DOHH2 (cell line): ENCODE measurements around the gene STIM2.
A peak's percentile ranks its signal among the peaks of the same experiment; 100 is the strongest.
"Not testable (repeated sequence)": the region's sequence is repeated elsewhere in the genome, so short reads cannot be mapped to it uniquely, and the experiment has no call there.

Source experiments
- H3F3A ChIP-seq: fragments of 200-600 bp; sonication (generic), shearing (Covaris generic); 2 replicates; pipeline ENCODE4 v1.6.0; 2016; ENCODE audit warnings: antibody characterized with exemption, mild to moderate bottlenecking; ENCODE audit not compliant: control insufficient read depth, insufficient read depth
- H3K27ac ChIP-seq: fragments of 200-600 bp; sonication (generic); 2 replicates; pipeline ENCODE4 v1.5.1; 2014; ENCODE audit warnings: low read depth, mild to moderate bottlenecking, low read length, moderate library complexity
- H3K27me3 ChIP-seq: fragments of 200-600 bp; sonication (generic); 2 replicates; pipeline ENCODE4 v1.6.1; 2014; ENCODE audit warnings: mild to moderate bottlenecking, low read length, mixed read lengths; ENCODE audit not compliant: control insufficient read depth
- H3K36me3 ChIP-seq: fragments of 200-600 bp; sonication (generic); 2 replicates; pipeline ENCODE4 v1.6.1; 2014; ENCODE audit warnings: mild to moderate bottlenecking, low read length, moderate library complexity, mixed read lengths; ENCODE audit not compliant: control insufficient read depth
- H3K4me1 ChIP-seq: fragments of 200-600 bp; sonication (generic); 2 replicates; pipeline ENCODE4 v1.6.1; 2014; ENCODE audit warnings: mild to moderate bottlenecking, low read length, mixed read lengths; ENCODE audit not compliant: control insufficient read depth
- H3K4me2 ChIP-seq: fragments of 200-600 bp; sonication (generic); 2 replicates; pipeline ENCODE4 v1.6.0; 2014; ENCODE audit warnings: mild to moderate bottlenecking, low read length, moderate library complexity
- H3K4me3 ChIP-seq: fragments of 200-600 bp; sonication (generic); 2 replicates; pipeline ENCODE4 v1.5.1; 2014; ENCODE audit warnings: mild to moderate bottlenecking, low read length, mixed read lengths
- H3K79me2 ChIP-seq: fragments of 200-600 bp; sonication (generic); 2 replicates; pipeline ENCODE4 v1.6.1; 2014; ENCODE audit warnings: mild to moderate bottlenecking, low read length, mixed read lengths; ENCODE audit not compliant: control insufficient read depth
- H3K9me2 ChIP-seq: fragments of 200-600 bp; sonication (generic); replicated peaks from 2 replicates; pipeline ENCODE4 v1.6.1; 2014; ENCODE audit warnings: mild to moderate bottlenecking, low read length, mixed read lengths; ENCODE audit not compliant: control insufficient read depth
- H3K9me3 ChIP-seq: fragments of 200-600 bp; sonication (generic); 2 replicates; pipeline ENCODE4 v1.6.1; 2014; ENCODE audit warnings: antibody characterized with exemption, low read length, mixed read lengths; ENCODE audit not compliant: control insufficient read depth, insufficient read depth
- H4K20me1 ChIP-seq: fragments of 200-600 bp; sonication (generic); 2 replicates; pipeline ENCODE4 v1.6.0; 2014; ENCODE audit warnings: low read depth, mild to moderate bottlenecking, antibody characterized with exemption, low read length, moderate library complexity; ENCODE audit not compliant: control insufficient read depth, insufficient read depth
- CTCF ChIP-seq: fragments of 200-600 bp; sonication (generic); IDR thresholded peaks from one replicate; pipeline ENCODE4 v1.5.1; 2014; ENCODE audit warnings: antibody characterized with exemption, mild to moderate bottlenecking, low read depth, low read length; ENCODE audit not compliant: poor library complexity, severe bottlenecking
- EZH2phosphoT487 ChIP-seq: fragments of 200-600 bp; sonication (generic); IDR thresholded peaks from 2 replicates; pipeline ENCODE4 v1.6.1; 2017; ENCODE audit warnings: borderline replicate concordance, mild to moderate bottlenecking, antibody characterized with exemption, low read length, moderate library complexity, mixed read lengths

STIM2 gene

GRCh38 chr4:26860157-26860921, at the start of gene STIM2:
Gene STIM2 (plus strand): TSS chr4:26860841.
- peaks cover 70% of the 10 kb centered on the region for H3K79me2 ChIP-seq

GRCh38 chr4:26811571-26811970, 49.1 kb upstream of the STIM2 start:
- peaks cover 27% of the 10 kb centered on the region for H3K4me1 ChIP-seq
- H3K36me3 ChIP-seq, H3F3A ChIP-seq, H3K27me3 ChIP-seq, H3K4me2 ChIP-seq, H3K9me3 ChIP-seq, H4K20me1 ChIP-seq, H3K4me3 ChIP-seq, H3K79me2 ChIP-seq, H3K27ac ChIP-seq, H3K9me2 ChIP-seq: not testable (repeated sequence)

More at GRCh38 chr4:26860157-26860921, at the start of gene STIM2:
- Histone ChIP-seq H3K27me3 (no peaks in the 10 kb centered on the region), H3K4me1 (peaks cover 54% of the 10 kb centered on the region), H3K27ac (peak within 1 kb of the TSS; percentile 85), H3F3A (peaks cover 24% of the 10 kb centered on the region), H4K20me1 (0 out of 2 replicates have a peak, but pooled peaks cover 7% of the 10 kb centered on the region), H3K4me3 (peak within 1 kb of the TSS; percentile 89), H3K4me2 (peak within 1 kb of the TSS; percentile 89), H3K9me3 (no peaks in the 10 kb centered on the region), H3K9me2 (no peaks in the 10 kb centered on the region), H3K36me3 (peaks cover 47% of the 10 kb centered on the region)
- TF ChIP-seq EZH2phosphoT487 (no peak), CTCF (peak; percentile 73)

- no peaks in the 10 kb centered on the region for H3K9me2 ChIP-seq
- no peak overlapping the region for H3K4me2 ChIP-seq
- no peak overlapping the region for H3K27ac ChIP-seq
- no peaks in the 10 kb centered on the region for H3K9me3 ChIP-seq
- H3K4me3 ChIP-seq = no peak overlapping the region
- peaks cover 21% of the 10 kb centered on the region for H3K4me1 ChIP-seq
- no peaks in the 10 kb centered on the region for H3K27me3 ChIP-seq
- TF ChIP-seq CTCF (no peak), EZH2phosphoT487 (no peak)
- no peaks in the 10 kb centered on the region for H4K20me1 ChIP-seq
- H3K36me3 ChIP-seq = no peaks in the 10 kb centered on the region
- H3F3A ChIP-seq = no peaks in the 10 kb centered on the region
- H3K79me2 ChIP-seq = no peaks in the 10 kb centered on the region
Measured at GRCh38 chr4:26812049-26812714, 48.5 kb upstream of the STIM2 start.

GRCh38 chr4:26813698-26814097, 46.9 kb upstream of the STIM2 start:
- Histone ChIP-seq H3K27ac (no peak overlapping the region), H4K20me1 (no peaks in the 10 kb centered on the region), H3F3A (no peaks in the 10 kb centered on the region), H3K4me2 (no peak overlapping the region), H3K9me3 (no peaks in the 10 kb centered on the region), H3K79me2 (no peaks in the 10 kb centered on the region), H3K36me3 (no peaks in the 10 kb centered on the region), H3K4me1 (peaks cover 15% of the 10 kb centered on the region), H3K9me2 (no peaks in the 10 kb centered on the region), H3K27me3 (no peaks in the 10 kb centered on the region), H3K4me3 (no peak overlapping the region)
- TF ChIP-seq EZH2phosphoT487 (no peak), CTCF (no peak)
